Breast epithelium (tissue), 4 donors: ENCODE data around the gene OPCML. TPM values are rescaled to one million over a fixed set of nuclear protein-coding genes. Genes with fewer than 3 reads are reported as not detected.

ENCODE experiments used
- DNase-seq, 2 donors: peaks; one replicate each; pipeline ENCODE4 v3.0.0-alpha.2; 2019; ENCODE audit warnings: low spot score in 2 of 2
- H3K27ac ChIP-seq, 2 donors: fragments of 200-600 bp; sonication (generic) in 1 of 2; one replicate each; pipeline ENCODE4 v1.5.1; 2016 to 2019; ENCODE audit warnings: mild to moderate bottlenecking in 1 of 2
- H3K27me3 ChIP-seq, 2 donors: fragments of 200-600 bp; sonication (generic) in 1 of 2; one replicate each; pipeline versions ENCODE4 v1.5.1 to v1.6.0; 2017 to 2019; ENCODE audit warnings: control low read depth in 1 of 2, mild to moderate bottlenecking in 1 of 2
- H3K36me3 ChIP-seq: fragments of 200-600 bp; one replicate; pipeline ENCODE4 v1.5.1; 2019
- H3K4me1 ChIP-seq, 2 donors: fragments of 200-600 bp; sonication (generic); one replicate each; pipeline ENCODE4 v1.5.1; 2016 to 2019; ENCODE audit warnings: control low read depth in 1 of 2
- H3K4me3 ChIP-seq, 3 donors: fragments of 200-600 bp; sonication (generic); 1 replicate in 2 of 3; 2 replicates in 1 of 3; pipeline ENCODE4 v1.5.1; 2016 to 2019; ENCODE audit warnings: mild to moderate bottlenecking in 3 of 3, moderate library complexity in 2 of 3
- H3K9me3 ChIP-seq, 2 donors: fragments of 200-600 bp; sonication (generic) in 1 of 2; one replicate each; pipeline ENCODE4 v1.5.1; 2016 to 2019; ENCODE audit warnings: control low read depth in 1 of 2
- POLR2A ChIP-seq: fragments of 450-650 bp; IDR thresholded peaks from one replicate; pipeline ENCODE4 v1.6.1; 2016; ENCODE audit warnings: antibody characterized with exemption, mild to moderate bottlenecking, moderate library complexity
- POLR2AphosphoS5 ChIP-seq, 3 donors: sonication (generic); formaldehyde crosslinking; IDR thresholded peaks; one replicate each; pipeline ENCODE4 v1.6.1; 2017; ENCODE audit warnings: antibody characterized with exemption in 3 of 3
- intact Hi-C: fragments of 100-400 bp; cut with DNase I; formaldehyde crosslinking; loops from one replicate; pipeline ENCODE4 v1.15.1; 2023; ENCODE audit warnings: low total_unique reads
- total RNA-seq, 3 donors: library from RNA; depleted of rRNA; stranded (reverse); fragments of >200 nt; gene quantifications; one replicate each; pipeline ENCODE4 v1.1.0, GENCODE V29; 2016
- TF ChIP-seq, protein P1 (sequence below), 3 donors: fragments of 450-650 bp; IDR thresholded peaks; one replicate each; pipeline ENCODE4 v1.5.1; 2016 to 2017; ENCODE audit warnings: antibody characterized with exemption in 3 of 3, mild to moderate bottlenecking in 3 of 3, moderate library complexity in 3 of 3

The OPCML gene
- total RNA-seq, 3 donors from 2014 or later, result not detected

- intact Hi-C loops, result no loop called here
- no peak for DNase-seq
These were observed 182.3 kb downstream of the OPCML start for GRCh38 chr11:133350045-133350444.

GRCh38 chr11:133347988-133348387, 184.3 kb downstream of the OPCML start:
- no peak for DNase-seq
- Histone ChIP-seq H3K4me3 (no peak overlapping the region), H3K4me1 (no peaks in the 10 kb centered on the region), H3K27me3 (no peaks in the 10 kb centered on the region), H3K36me3 (no peaks in the 10 kb centered on the region), H3K27ac (no peak overlapping the region), H3K9me3 (no peaks in the 10 kb centered on the region)
- TF ChIP-seq, protein P1, sequence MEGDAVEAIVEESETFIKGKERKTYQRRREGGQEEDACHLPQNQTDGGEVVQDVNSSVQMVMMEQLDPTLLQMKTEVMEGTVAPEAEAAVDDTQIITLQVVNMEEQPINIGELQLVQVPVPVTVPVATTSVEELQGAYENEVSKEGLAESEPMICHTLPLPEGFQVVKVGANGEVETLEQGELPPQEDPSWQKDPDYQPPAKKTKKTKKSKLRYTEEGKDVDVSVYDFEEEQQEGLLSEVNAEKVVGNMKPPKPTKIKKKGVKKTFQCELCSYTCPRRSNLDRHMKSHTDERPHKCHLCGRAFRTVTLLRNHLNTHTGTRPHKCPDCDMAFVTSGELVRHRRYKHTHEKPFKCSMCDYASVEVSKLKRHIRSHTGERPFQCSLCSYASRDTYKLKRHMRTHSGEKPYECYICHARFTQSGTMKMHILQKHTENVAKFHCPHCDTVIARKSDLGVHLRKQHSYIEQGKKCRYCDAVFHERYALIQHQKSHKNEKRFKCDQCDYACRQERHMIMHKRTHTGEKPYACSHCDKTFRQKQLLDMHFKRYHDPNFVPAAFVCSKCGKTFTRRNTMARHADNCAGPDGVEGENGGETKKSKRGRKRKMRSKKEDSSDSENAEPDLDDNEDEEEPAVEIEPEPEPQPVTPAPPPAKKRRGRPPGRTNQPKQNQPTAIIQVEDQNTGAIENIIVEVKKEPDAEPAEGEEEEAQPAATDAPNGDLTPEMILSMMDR (IDR thresholded peaks at IDR 0.05), result no peak
- TF ChIP-seq POLR2AphosphoS5 (IDR thresholded peaks at IDR 0.05) (no peak), POLR2A (no peak)
- intact Hi-C loops, result no loop called here

More at GRCh38 chr11:133350045-133350444, 182.3 kb downstream of the OPCML start:
- no peak overlapping the region for H3K4me3 ChIP-seq
- H3K4me1 ChIP-seq, result no peaks in the 10 kb centered on the region
- no peak overlapping the region for H3K27ac ChIP-seq
- no peaks in the 10 kb centered on the region for H3K27me3 ChIP-seq
- TF ChIP-seq, protein P1 (IDR thresholded peaks at IDR 0.05), result no peak
- no peak for TF ChIP-seq POLR2A
- TF ChIP-seq POLR2AphosphoS5 (IDR thresholded peaks at IDR 0.05), result no peak
- no peaks in the 10 kb centered on the region for H3K36me3 ChIP-seq
- no peaks in the 10 kb centered on the region for H3K9me3 ChIP-seq

GRCh38 chr11:133346137-133346536, 186.2 kb downstream of the OPCML start:
- Histone ChIP-seq H3K4me3 (no peak overlapping the region), H3K9me3 (no peaks in the 10 kb centered on the region), H3K36me3 (no peaks in the 10 kb centered on the region), H3K27me3 (no peaks in the 10 kb centered on the region), H3K4me1 (no peaks in the 10 kb centered on the region), H3K27ac (no peak overlapping the region)
- intact Hi-C loops, result no loop called here
- TF ChIP-seq, protein P1 (IDR thresholded peaks at IDR 0.05), result no peak
- TF ChIP-seq POLR2A (no peak), POLR2AphosphoS5 (IDR thresholded peaks at IDR 0.05) (no peak)
- DNase-seq, result no peak

- Histone ChIP-seq H3K9me3 (no peaks in the 10 kb centered on the region), H3K36me3 (no peaks in the 10 kb centered on the region), H3K4me3 (no peak overlapping the region), H3K4me1 (no peaks in the 10 kb centered on the region), H3K27me3 (no peaks in the 10 kb centered on the region), H3K27ac (no peak overlapping the region)
- TF ChIP-seq, protein P1 (IDR thresholded peaks at IDR 0.05), result no peak
- TF ChIP-seq POLR2A (no peak), POLR2AphosphoS5 (IDR thresholded peaks at IDR 0.05) (no peak)
- DNase-seq, result no peak
- intact Hi-C loops, result no loop called here
These were observed 188.3 kb downstream of the OPCML start for GRCh38 chr11:133343951-133344350.

GRCh38 chr11:133339495-133340140, 192.7 kb downstream of the OPCML start:
- DNase-seq, result no peak
- no peak overlapping the region for H3K4me3 ChIP-seq
- H3K27ac ChIP-seq, result peak overlapping the region in 1 of 2 donors; percentile 19
- TF ChIP-seq POLR2A (no peak), POLR2AphosphoS5 (IDR thresholded peaks at IDR 0.05) (no peak)
- TF ChIP-seq, protein P1 (IDR thresholded peaks at IDR 0.05), result no peak
- H3K9me3 ChIP-seq, result no peaks in the 10 kb centered on the region
- intact Hi-C loops, result no loop called here
- H3K4me1 ChIP-seq, result no peaks in the 10 kb centered on the region
- no peaks in the 10 kb centered on the region for H3K27me3 ChIP-seq
- H3K36me3 ChIP-seq, result no peaks in the 10 kb centered on the region
